SK-MEL-5 (cell line): ENCODE results near the gene ST6GAL1. TPM values are rescaled to one million over a fixed set of nuclear protein-coding genes. Genes with fewer than 3 reads are reported as not detected.
"Not testable (repeated sequence)": the region's sequence is repeated elsewhere in the genome, so short reads cannot be mapped to it uniquely, and the experiment has no call there.

Source experiments
- DNase-seq: peaks from one replicate; pipeline ENCODE4 v3.0.0-alpha.2; 2016; ENCODE audit warnings: low read depth, low spot score
- in situ Hi-C: cut with HindIII; loops from 2 replicates; pipeline ENCODE4 v1.10.0; 2016; ENCODE audit warnings: low sequenced_read_pairs, high pct_unique_total_duplicates, low pct_unique_long_range_greater_than_20kb
- total RNA-seq: library from RNA; depleted of rRNA; stranded (reverse); fragments of >200 nt; shearing (Covaris generic); gene quantifications from 2 replicates; pipeline ENCODE4 v1.2.3, GENCODE V29; 2014

ST6GAL1 gene
- total RNA-seq, 1 experiment from 2014 or later = 41.0 TPM

DNA sequence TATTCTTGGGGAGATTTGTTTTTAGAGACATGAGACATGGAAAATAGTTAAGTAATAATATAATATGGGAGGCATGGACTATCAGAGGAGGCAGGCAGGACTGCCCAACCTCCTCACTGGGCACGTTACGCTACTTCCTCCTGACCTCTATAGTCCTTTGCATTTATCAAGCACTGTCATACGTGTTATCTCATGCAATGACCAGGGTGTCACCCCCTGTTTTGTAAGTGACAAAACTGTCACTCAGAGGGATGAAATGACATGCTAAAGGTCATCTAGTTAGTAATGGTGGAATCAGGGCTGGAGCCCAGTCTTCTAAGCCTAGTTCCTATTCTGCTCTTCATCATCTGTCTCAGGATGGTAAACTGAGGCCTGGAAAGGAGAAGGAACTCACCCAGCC lies 66.7 kb downstream of the ST6GAL1 start:
- in situ Hi-C loops = no loop called here

DNA sequence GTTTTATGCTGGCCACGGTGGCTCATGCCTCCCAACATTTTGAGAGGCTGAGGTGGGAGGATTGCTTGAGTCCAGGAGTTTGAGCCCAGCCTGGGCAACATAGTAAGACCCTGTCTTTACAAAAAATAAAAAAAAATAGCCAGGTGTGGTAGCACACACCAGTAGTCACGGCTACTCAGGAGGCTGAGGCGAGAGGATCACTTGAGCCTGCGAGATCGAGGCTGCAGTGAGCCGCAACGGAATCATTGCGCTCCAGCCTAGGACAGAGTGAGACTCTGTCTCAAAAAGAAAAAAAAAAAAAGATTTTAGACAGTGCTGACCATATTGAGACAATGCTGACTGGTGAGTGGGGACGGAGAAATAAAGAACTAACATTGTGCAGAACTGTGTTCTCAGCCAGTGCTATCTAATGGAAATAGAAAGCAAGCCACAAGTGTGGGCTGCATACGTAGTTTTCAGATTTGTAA lies 67.2 kb downstream of the ST6GAL1 start:
- DNase-seq = no peak
- in situ Hi-C loops = no loop called here

More for the DNA sequence above, 66.7 kb downstream of the ST6GAL1 start:
- DNase-seq = no peak

DNA sequence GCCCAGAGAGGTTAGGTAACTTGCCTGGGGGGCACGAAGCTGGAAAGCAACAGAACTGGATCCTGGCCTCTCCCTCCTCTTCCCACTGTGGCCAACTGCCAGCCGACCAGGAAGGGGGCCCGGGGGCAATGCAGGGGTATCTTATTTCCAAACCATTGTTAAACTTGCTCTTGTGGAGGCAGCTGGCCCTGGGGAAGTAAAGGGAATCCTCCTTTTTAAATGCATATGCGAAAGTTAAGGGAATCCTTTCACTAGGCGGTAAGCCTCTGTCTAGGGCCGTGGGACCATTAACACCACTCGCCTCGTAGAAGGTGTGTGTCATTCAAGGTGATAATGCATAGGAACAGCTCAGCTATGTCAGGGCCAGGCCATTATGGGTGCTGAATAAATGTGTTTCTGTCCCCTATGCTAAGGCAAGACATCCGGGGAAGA lies 68.6 kb downstream of the ST6GAL1 start:
- in situ Hi-C loops = no loop called here
- no peak for DNase-seq

DNA sequence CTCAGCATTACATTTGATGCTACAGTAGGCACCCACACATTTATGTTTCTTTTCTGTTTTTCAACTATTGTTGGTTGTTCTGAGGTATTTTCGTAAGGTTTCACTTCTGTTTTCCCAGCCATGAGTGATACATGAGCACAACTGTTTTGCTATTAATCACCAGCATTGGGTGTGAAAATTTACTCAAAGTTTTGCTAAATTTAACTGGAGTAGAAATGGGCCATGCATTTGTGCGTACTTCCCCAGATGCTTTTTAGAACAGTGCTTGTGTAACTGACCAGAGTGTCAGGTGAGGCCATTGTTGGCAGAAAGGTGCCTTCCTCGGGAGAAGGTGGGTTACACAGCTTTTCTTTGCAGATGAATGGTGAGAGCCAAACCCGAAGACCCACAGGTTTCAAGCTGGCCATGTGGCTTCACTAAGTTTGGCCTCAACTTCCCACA lies 70.4 kb downstream of the ST6GAL1 start:
- no peak for DNase-seq
- in situ Hi-C loops = no loop called here

DNA sequence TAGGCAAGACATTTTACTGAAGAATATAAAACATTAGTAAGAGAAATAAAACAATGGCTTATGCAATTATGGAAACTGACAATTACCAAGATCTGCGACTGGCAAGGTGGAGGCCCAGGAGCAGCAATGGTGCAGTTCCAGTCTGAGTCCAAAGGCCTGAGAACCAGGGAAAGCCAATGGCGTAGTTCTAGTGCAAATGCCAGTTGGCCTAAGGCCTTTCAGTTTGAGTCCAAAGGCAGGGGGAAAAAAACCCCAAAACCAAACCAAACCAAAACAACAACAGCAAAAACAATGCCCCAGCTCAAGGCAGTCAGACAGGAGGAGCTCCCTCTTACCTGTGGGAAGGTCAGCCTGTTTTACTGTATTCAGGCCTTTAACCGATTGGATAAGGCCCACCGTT lies 72.6 kb downstream of the ST6GAL1 start:
- DNase-seq = no peak
- in situ Hi-C loops = no loop called here

DNA sequence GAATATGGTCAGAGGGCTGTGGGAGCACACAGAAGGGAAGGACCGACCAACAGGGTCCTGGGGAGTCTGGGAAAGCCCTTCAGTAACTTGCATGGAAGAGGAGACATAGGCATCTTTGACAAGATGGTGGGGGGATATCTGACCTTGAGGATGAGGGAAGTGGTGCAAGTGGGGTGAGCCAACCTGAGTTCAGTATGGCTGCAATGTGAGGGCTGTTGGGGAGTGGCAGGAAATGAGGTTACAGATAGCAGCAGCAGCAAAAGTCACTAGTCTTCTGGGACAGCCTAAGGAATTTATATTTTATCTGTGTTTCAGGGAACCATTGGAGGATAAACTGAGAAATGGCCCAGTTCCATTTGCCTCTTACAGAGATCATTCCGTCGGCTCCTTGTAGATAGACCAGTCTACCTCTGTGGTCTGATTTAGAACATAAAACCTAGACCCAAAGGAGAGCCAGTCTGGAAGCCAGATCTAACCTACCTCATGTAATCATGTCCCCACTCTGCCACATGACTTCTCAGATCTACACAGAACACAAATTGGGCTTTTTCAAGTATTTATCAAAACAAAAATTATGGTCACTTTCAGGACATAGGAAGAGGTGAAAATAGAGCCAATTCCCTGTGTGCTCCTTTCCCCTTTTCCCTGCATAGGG lies 75.6 kb downstream of the ST6GAL1 start:
- in situ Hi-C loops = no loop called here
- DNase-seq = no peak

DNA sequence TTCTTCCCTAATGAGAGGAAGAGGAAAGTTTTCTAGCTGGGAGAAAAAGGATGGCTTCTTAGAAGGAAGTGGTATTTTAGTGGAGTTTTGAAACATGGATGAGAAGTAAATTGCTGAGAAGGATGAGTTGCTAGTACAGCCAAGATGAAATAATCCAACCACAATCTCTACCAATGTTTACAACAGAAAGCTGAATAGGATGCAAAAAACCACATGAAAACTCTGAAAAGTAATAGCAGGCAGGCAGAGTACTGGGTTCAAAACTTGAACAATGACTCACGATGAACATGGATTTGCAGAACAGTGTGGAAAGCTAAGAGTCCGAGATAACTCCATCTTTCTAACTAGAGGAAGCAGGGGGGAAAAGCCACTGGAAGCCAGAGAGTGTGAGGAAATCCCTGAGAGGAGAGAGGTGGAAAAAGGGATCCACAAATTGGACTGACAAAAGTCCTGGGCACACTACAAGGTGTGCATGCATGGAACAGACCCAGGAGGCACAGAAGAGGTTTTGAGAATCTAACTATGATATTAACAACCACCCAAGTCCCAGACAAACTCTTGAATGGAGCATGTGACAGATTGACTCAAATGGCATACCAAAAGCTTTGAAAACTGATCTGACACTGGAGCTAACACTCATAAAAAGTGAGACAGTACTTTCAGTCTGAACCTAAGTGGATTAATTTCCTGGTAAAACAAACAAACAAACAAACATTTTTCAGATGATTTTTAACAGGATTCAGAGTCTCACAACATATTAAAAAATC lies 76.7 kb downstream of the ST6GAL1 start:
- in situ Hi-C loops = no loop called here
- no peak for DNase-seq

DNA sequence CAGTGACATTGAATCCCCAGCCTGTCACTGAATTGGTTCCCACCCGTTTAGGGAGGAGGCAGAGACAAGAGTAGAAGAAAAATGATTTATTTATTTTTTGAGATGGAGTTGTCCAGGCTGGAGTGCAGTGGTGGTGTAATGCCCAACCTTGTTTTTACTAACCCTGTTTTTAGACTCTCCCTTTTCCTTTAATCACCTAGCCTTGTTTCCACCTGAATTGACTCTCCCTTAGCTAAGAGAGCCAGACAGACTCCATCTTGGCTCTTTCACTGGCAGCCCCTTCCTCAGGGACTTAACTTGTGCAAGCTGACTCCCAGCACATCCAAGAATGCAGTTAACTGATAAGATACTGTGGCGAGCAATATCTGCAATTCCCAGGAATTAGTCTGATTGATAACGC lies 80.1 kb downstream of the ST6GAL1 start:
- DNase-seq, in situ Hi-C loops: not testable (repeated sequence)

DNA sequence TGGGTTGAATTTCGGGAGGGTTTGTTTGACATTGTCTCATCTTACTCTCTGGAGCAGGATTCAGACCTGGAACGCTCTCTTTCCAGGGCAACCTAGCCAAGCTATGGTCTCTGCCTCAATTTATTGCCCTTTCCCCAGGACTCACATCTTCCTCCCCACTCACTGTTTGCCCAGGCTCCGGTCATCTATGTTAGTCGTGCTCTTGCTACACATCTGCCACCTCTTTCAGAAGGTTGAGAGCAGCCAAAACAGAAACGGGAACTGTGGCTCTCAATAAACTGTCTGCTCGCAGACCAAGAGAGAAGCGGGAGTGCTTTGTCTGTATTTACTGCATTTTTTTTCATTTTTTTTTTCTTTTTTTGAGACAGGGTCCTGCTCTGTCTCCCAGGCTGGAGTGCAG lies 81.6 kb downstream of the ST6GAL1 start:
- in situ Hi-C loops = no loop called here
- DNase-seq = no peak

DNA sequence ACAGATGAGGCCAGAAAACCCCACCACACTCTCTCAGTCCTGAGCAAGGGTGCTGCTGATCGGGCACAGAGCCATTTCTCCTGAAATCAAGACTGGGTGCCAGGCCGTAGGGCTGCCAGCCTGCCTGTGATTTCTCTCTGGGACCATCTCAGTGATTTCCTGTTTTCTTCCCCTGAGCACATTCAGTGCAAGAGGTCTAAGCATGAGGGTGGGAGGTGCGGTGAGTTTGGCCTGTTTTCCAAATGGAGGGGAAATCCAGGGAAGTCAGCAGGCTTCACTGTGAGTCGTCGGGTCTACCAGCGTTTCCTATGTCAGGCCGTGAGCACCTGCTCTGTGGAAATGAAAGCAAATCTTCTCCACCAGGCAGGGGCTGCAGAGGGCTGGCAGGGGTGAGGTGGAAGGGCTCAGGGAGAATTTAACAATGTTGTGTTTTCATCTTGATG lies 82.3 kb downstream of the ST6GAL1 start:
- in situ Hi-C loops = no loop called here
- no peak for DNase-seq

DNA sequence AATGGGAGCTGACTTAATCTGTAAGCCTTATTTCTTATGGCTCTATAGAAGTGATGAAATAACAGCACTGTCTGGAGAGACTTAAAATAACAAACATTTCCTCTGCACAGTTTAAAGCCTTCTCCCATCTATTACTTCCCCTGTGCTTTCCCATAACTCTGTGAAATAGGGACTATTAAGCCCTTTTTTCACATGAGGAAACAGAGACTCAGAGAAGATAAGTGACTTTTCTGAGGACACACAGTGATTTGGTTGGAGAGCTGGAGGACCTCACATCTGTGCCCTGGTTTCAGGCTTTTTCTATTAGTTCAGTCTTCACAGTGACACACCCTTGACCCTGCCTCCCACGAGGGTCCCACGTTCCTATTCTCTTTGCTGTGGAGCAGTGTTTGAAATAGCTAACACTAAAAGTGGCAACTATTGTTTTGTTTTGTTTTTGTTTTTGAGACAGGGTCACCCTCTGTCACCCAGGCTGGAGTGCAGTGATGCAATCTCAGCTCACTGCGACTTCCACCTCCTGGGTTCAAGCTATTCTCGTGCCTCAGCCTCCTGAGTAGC lies 82.9 kb downstream of the ST6GAL1 start:
- no peak for DNase-seq
- in situ Hi-C loops = no loop called here

DNA sequence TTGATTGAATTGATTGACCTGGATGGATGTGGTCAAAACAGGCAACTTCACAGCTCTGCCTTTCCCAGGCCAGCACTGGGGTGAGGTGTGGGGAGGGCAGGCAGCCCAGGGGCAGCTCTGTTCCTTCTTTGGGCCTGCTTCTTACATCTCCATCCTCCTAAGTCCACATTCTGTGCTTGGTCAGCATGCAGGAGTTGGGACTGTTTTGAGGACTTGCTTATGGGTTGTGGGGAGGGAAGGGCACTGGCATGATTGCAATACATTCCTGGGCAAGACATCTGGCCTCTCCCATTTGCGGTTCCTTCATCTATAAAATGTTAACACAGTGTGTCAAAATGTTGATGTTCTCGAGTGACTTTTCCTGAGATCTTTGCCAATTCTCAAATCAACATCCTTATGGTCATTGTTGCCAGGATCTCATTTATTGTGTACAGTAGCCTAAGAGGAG lies 84.1 kb downstream of the ST6GAL1 start:
- no peak for DNase-seq
- in situ Hi-C loops = no loop called here

DNA sequence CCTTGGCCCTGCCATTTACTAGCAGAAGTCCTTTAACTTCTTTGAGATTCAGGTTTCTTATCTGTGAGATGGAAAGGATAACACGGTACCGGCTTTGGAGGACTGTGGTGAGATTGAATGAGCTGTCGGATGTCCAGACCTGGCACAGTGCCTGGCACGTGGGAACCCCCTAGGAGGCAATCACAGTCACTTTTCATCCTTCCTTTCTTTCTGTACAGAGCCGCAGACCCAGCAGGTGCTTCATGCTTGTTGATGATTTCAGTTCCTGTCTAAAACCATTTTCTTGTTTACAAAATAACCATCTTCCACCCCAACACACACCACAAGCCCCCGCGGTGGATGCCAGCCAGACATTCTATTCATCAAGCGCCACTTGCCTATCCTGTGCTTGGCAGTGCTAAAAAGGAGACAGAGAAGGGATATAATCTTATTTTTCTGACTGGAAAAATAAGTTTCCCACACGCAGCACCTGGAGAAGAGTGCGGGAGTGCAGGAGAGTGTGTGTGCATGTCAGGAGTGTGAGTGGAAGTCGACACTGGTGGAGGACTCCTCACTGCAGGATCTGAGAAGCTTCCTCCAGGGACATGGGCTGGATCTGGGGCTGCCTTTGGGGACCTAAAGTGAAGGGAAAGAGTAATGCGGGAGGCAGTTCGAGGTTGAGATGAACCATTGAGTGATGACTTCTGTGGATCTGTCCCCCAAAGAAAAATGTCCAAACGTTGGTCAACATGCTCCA lies 85.7 kb downstream of the ST6GAL1 start:
- DNase-seq = no peak
- in situ Hi-C loops = no loop called here

DNA sequence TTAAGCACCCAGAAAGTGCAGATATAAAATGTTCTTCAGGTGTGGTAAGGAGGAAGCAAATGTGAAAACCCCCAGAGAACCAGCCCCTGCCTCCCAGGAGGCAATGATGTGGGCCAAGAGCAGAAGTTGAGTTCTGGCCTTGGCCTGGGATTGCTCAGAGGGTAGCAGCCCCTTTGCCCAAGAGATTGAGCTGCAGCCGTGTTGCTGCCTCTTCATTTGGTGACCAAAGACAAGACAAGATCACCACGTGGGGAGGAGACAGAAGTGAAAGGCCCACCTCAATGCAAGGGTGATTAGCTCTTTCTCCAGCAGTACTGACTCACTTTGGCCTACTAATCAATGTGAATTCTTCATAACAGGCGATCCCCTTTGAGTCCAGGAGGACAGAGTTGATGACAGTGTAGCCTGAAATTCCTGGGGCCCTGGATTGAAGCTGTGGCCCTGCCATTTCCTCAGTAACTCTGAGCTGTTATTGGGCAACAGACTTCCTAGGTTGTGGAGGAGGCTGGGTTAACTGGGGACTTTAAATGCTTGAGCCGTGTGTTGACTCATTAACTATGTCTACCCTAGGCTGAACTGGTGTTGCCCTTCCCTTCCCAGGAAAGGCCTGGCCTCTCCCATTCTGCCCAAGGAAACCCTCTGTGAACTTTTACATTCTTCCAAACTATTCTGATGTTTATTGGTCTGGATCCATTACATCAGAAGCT lies 86.5 kb downstream of the ST6GAL1 start:
- no peak for DNase-seq
- in situ Hi-C loops = no loop called here

DNA sequence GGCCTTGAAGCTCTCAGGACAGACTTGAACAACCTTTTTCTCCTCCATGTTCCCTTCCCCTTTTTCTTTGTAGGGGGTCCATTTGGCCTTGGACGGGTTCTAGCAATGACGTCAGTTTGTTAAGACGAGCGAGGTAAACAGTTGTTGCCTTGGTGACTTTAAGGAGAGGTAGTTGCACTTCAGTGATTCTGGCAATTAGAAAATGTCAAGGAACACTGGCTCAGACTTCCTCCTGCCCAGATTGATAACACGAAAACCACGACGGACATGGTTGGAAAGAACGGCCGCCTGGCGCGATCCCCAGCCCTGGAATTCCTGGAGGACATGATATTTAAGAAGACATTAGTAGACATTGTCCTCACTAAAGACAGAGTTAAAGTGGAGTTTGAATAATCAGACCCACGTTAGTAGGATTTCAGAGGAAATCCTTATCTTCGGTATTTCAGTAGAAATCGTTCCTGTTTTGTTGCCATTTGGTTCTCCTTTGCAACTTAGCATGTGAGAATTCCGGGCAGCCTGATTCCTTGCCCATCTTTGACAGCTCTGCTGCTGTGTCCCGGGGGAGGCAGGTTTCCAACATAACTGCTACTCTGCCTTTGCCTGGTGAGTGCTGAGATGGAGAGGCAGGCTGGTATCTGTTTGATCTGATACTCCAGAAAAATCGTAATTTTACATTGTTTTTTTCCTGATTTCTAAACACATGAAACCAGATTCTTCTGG lies 87.3 kb downstream of the ST6GAL1 start:
- no peak for DNase-seq
- in situ Hi-C loops = no loop called here

DNA sequence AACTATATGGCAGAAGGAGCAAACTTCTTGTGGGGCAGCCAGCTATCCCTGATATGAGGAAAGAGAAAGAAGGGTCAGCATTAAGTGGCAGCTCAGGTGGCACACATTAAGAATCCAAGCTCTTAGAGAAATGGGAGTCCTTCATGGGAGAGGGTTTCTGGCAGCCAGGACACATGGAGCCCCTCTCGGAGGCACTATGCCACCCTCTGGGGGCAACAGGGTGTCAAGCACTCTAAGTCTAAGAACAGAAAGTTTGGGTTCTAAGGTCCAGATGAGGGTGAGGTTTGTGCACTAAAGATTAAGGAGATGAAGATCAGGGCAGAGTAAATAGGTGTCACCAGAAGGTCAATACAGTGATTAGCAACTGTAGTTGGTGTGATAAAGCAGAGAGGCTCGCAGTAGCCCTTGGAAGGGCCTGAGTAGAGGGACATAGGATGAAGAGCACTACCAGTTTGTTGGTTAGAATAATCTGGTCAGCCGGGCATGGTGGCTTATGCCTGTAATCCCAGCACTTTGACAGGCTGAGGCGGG lies 89.3 kb downstream of the ST6GAL1 start:
- peak; percentile 40 for DNase-seq
- in situ Hi-C loops = no loop called here

DNA sequence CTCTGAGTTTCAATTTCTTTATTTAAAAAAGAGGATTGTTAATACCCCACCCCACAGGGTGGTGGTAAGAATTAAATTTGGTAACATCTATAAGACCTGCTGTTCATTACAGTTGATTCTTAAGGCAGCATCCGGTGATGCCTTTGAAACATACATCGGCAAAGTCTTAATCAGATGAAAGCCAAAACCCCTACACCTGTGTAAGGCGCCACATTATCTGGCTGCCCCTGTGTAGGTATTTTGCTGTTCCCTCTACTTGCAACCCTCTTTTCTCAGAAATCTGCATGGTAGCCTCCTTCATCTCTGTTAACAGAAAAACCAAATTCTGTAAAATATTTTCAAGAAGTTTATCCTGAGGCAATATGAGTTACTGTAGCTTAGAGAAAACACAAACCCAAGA lies 90.0 kb downstream of the ST6GAL1 start:
- in situ Hi-C loops = no loop called here
- DNase-seq = no peak
